HepG2 (cell line): Measurements from ENCODE around the gene LCA5. TPM values are rescaled to one million over a fixed set of nuclear protein-coding genes. Genes with fewer than 3 reads are reported as not detected.

ENCODE experiments used
- ADNP ChIP-seq: sonication (generic); formaldehyde crosslinking; IDR thresholded peaks from 2 replicates; pipeline ENCODE4 v1.4.0; 2020; ENCODE audit warnings: missing genetic modification reagents
- CREM ChIP-seq, 2 experiments: sonication (generic) in 1 of 2; formaldehyde crosslinking in 1 of 2; IDR thresholded peaks; 2 replicates each; pipeline versions ENCODE4 v1.4.0 to v1.6.1; 2016 to 2020; ENCODE audit warnings: antibody characterized with exemption in 1 of 2, mild to moderate bottlenecking in 1 of 2, missing genetic modification reagents in 1 of 2
- HNF4G ChIP-seq, 2 experiments: sonication (generic) in 1 of 2; formaldehyde crosslinking in 1 of 2; IDR thresholded peaks; 2 replicates each; pipeline versions ENCODE4 v1.4.0 to v1.6.1; 2011 to 2020; ENCODE audit warnings: borderline replicate concordance in 2 of 2, low read depth in 2 of 2, mild to moderate bottlenecking in 2 of 2, low read length in 1 of 2, missing genetic modification reagents in 1 of 2, moderate library complexity in 1 of 2
- NFIB ChIP-seq: sonication (generic); formaldehyde crosslinking; IDR thresholded peaks from 2 replicates; pipeline ENCODE4 v1.9.0; 2021; ENCODE audit warnings: missing genetic modification reagents, mild to moderate bottlenecking, borderline replicate concordance
- PHF20 ChIP-seq: sonication (generic); formaldehyde crosslinking; IDR thresholded peaks from 2 replicates; pipeline ENCODE4 v1.5.0; 2020; ENCODE audit warnings: mild to moderate bottlenecking, missing genetic modification reagents
- RARA ChIP-seq: IDR thresholded peaks from 2 replicates; pipeline ENCODE4 v1.6.1; 2016; ENCODE audit warnings: missing genetic modification reagents, missing compliant biosample characterization
- SNAPC2 ChIP-seq: sonication (generic); formaldehyde crosslinking; IDR thresholded peaks from 2 replicates; pipeline ENCODE4 v1.8.1; 2022; ENCODE audit warnings: mild to moderate bottlenecking, missing genetic modification reagents
- TOE1 ChIP-seq: sonication (generic); formaldehyde crosslinking; IDR thresholded peaks from 2 replicates; pipeline ENCODE4 v1.4.0; 2020; ENCODE audit warnings: mild to moderate bottlenecking, missing genetic modification reagents
- ZIK1 ChIP-seq: sonication (generic); formaldehyde crosslinking; IDR thresholded peaks from 2 replicates; pipeline ENCODE4 v1.5.0; 2020; ENCODE audit warnings: mild to moderate bottlenecking, low read depth, missing genetic modification reagents, borderline replicate concordance
- ZNF20 ChIP-seq: sonication (generic); formaldehyde crosslinking; IDR thresholded peaks from 2 replicates; pipeline ENCODE4 v1.4.0; 2020; ENCODE audit warnings: mild to moderate bottlenecking, moderate library complexity, missing genetic modification reagents
- ZNF235 ChIP-seq: sonication (generic); formaldehyde crosslinking; IDR thresholded peaks from 2 replicates; pipeline ENCODE4 v1.8.1; 2023; ENCODE audit warnings: mild to moderate bottlenecking, missing genetic modification reagents, borderline replicate concordance
- ZNF646 ChIP-seq: sonication (generic); formaldehyde crosslinking; IDR thresholded peaks from 2 replicates; pipeline ENCODE4 v1.9.0; 2021; ENCODE audit warnings: mild to moderate bottlenecking, missing genetic modification reagents
- ZNF710 ChIP-seq: sonication (generic); formaldehyde crosslinking; IDR thresholded peaks from 2 replicates; pipeline ENCODE4 v1.5.0; 2020; ENCODE audit warnings: mild to moderate bottlenecking, missing genetic modification reagents, borderline replicate concordance
- ZNF724P ChIP-seq: sonication (generic); formaldehyde crosslinking; IDR thresholded peaks from 2 replicates; pipeline ENCODE4 v1.8.0; 2022; ENCODE audit warnings: missing genetic modification reagents, borderline replicate concordance
- polyA plus RNA-seq, 8 experiments: library from polyadenylated mRNA; depleted of rRNA in 3 of 8; stranded (reverse) in 7 of 8; unstranded in 1 of 8; fragments of >200 nt; fragmentation: Illumina TruSeq in 4 of 8; extraction: Trizol in 4 of 8; gene quantifications; 2 replicates each; pipeline versions ENCODE4 v1.2.1 to v1.2.3, GENCODE V29; 2011 to 2016; ENCODE audit warnings: low read depth in 4 of 8, missing spikeins in 1 of 8, mixed read lengths in 1 of 8; ENCODE audit not compliant: insufficient read depth in 1 of 8
- total RNA-seq, 5 experiments: library from RNA; depleted of rRNA; stranded (reverse); fragments of >200 nt; fragmentation: Illumina TruSeq; extraction: Trizol; gene quantifications; 2 replicates each; pipeline ENCODE4 v1.2.3, GENCODE V29; 2016; ENCODE audit warnings: low read depth in 1 of 5
- TF ChIP-seq, protein P1 (sequence below): IDR thresholded peaks from 2 replicates; pipeline ENCODE4 v1.4.0; 2020; ENCODE audit warnings: mild to moderate bottlenecking, missing genetic modification reagents

LCA5 gene
- total and polyA plus RNA-seq, 2 of the 13 experiments (the other 11 are each of a cell fraction or from before 2014, with no cell fraction given) = 0.84 to 4.6 TPM

- TF ChIP-seq ZNF646 (CRISPR knock-in tag) = no peak
- TF ChIP-seq TOE1 (CRISPR knock-in tag) = 0 out of 2 replicates have a peak, but pooled peaks have one; percentile 46
- no peak for TF ChIP-seq HNF4G (IDR thresholded peaks at IDR 0.05; ENCODE audit: borderline replicate concordance, low read depth, low read length)
- TF ChIP-seq HNF4G (CRISPR knock-in tag; IDR thresholded peaks at IDR 0.05; ENCODE audit: borderline replicate concordance, low read depth) = no peak
- no peak for TF ChIP-seq SNAPC2 (CRISPR knock-in tag)
- peak; percentile 63; the same call in 1 of the 2 replicates for TF ChIP-seq CREM (IDR thresholded peaks at IDR 0.05)
- TF ChIP-seq CREM (CRISPR knock-in tag; IDR thresholded peaks at IDR 0.05) = no peak
- TF ChIP-seq, protein P1, sequence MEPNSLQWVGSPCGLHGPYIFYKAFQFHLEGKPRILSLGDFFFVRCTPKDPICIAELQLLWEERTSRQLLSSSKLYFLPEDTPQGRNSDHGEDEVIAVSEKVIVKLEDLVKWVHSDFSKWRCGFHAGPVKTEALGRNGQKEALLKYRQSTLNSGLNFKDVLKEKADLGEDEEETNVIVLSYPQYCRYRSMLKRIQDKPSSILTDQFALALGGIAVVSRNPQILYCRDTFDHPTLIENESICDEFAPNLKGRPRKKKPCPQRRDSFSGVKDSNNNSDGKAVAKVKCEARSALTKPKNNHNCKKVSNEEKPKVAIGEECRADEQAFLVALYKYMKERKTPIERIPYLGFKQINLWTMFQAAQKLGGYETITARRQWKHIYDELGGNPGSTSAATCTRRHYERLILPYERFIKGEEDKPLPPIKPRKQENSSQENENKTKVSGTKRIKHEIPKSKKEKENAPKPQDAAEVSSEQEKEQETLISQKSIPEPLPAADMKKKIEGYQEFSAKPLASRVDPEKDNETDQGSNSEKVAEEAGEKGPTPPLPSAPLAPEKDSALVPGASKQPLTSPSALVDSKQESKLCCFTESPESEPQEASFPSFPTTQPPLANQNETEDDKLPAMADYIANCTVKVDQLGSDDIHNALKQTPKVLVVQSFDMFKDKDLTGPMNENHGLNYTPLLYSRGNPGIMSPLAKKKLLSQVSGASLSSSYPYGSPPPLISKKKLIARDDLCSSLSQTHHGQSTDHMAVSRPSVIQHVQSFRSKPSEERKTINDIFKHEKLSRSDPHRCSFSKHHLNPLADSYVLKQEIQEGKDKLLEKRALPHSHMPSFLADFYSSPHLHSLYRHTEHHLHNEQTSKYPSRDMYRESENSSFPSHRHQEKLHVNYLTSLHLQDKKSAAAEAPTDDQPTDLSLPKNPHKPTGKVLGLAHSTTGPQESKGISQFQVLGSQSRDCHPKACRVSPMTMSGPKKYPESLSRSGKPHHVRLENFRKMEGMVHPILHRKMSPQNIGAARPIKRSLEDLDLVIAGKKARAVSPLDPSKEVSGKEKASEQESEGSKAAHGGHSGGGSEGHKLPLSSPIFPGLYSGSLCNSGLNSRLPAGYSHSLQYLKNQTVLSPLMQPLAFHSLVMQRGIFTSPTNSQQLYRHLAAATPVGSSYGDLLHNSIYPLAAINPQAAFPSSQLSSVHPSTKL = 0 out of 2 replicates have a peak, but pooled peaks have one; percentile 8
- TF ChIP-seq ZNF20 = no peak
- 0 out of 2 replicates have a peak, but pooled peaks have one; percentile 8 for TF ChIP-seq RARA (CRISPR knock-in tag)
- peak; percentile 48; the same call in 1 of the 2 replicates for TF ChIP-seq ZNF235
- peak; percentile 96 for TF ChIP-seq ZIK1
- TF ChIP-seq ZNF724P (CRISPR knock-in tag) = no peak
- TF ChIP-seq ADNP (CRISPR knock-in tag) = no peak
- TF ChIP-seq ZNF710 (CRISPR knock-in tag) = no peak
- TF ChIP-seq PHF20 = no peak
- no peak for TF ChIP-seq NFIB (CRISPR knock-in tag)
These were observed at the start of gene LCA5 (continued) for GRCh38 chr6:79536954-79537747.
